ENCODE results near the gene CACNG7. TPM values are rescaled to one million over a fixed set of nuclear protein-coding genes. Genes with fewer than 3 reads are reported as not detected.
A peak's percentile ranks its signal among the peaks of the same experiment; 100 is the strongest.

Gene CACNG7
- total RNA-seq, 3 donors from 2014 or later: 0.54 TPM; not detected in 2

- peak; percentile 60 for ATAC-seq
- H3K4me1 ChIP-seq (ENCODE audit: low read depth): peaks cover 22% of the 10 kb centered on the region
- no peak within 1 kb of the TSS for H3K4me3 ChIP-seq
- TF ChIP-seq, protein P1, sequence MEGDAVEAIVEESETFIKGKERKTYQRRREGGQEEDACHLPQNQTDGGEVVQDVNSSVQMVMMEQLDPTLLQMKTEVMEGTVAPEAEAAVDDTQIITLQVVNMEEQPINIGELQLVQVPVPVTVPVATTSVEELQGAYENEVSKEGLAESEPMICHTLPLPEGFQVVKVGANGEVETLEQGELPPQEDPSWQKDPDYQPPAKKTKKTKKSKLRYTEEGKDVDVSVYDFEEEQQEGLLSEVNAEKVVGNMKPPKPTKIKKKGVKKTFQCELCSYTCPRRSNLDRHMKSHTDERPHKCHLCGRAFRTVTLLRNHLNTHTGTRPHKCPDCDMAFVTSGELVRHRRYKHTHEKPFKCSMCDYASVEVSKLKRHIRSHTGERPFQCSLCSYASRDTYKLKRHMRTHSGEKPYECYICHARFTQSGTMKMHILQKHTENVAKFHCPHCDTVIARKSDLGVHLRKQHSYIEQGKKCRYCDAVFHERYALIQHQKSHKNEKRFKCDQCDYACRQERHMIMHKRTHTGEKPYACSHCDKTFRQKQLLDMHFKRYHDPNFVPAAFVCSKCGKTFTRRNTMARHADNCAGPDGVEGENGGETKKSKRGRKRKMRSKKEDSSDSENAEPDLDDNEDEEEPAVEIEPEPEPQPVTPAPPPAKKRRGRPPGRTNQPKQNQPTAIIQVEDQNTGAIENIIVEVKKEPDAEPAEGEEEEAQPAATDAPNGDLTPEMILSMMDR (IDR thresholded peaks at IDR 0.05): peak; percentile 46
- H3K9me3 ChIP-seq: no peaks in the 10 kb centered on the region
- intact Hi-C loops (cut with DNase I, micrococcal nuclease): no loop called here
- no peaks in the 10 kb centered on the region for H3K36me3 ChIP-seq (ENCODE audit: low read depth)
- peak; percentile 56 to 76 (median 72) for DNase-seq
Observed at GRCh38 chr19:53881482-53882390, 27.3 kb upstream of the CACNG7 start, which contains the start of gene PRKCG. TSS of gene PRKCG (plus strand) at chr19:53882197. CDS start at chr19:53882495, 298 bp downstream.

- Histone ChIP-seq H3K36me3 (ENCODE audit: low read depth) (no peaks in the 10 kb centered on the region), H3K4me1 (ENCODE audit: low read depth) (peaks cover 22% of the 10 kb centered on the region), H3K9me3 (no peaks in the 10 kb centered on the region), H3K4me3 (no peak overlapping the region)
- intact Hi-C loops (cut with DNase I, micrococcal nuclease): no loop called here
- peak in 2 of 3 donors; percentile 28 to 36 for DNase-seq
- ATAC-seq: no peak
- TF ChIP-seq, protein P1 (IDR thresholded peaks at IDR 0.05): no peak
Observed at GRCh38 chr19:53882391-53883050, 26.6 kb upstream of the CACNG7 start.

- Histone ChIP-seq H3K36me3 (ENCODE audit: low read depth) (no peaks in the 10 kb centered on the region), H3K4me3 (no peak overlapping the region), H3K4me1 (ENCODE audit: low read depth) (peaks cover 22% of the 10 kb centered on the region), H3K9me3 (no peaks in the 10 kb centered on the region)
- peak in 1 of 3 donors; percentile 31 for DNase-seq
- intact Hi-C loops (cut with DNase I, micrococcal nuclease): no loop called here
- TF ChIP-seq, protein P1 (IDR thresholded peaks at IDR 0.05): no peak
- no peak for ATAC-seq
Observed at GRCh38 chr19:53883231-53883661, 25.8 kb upstream of the CACNG7 start.

DNA sequence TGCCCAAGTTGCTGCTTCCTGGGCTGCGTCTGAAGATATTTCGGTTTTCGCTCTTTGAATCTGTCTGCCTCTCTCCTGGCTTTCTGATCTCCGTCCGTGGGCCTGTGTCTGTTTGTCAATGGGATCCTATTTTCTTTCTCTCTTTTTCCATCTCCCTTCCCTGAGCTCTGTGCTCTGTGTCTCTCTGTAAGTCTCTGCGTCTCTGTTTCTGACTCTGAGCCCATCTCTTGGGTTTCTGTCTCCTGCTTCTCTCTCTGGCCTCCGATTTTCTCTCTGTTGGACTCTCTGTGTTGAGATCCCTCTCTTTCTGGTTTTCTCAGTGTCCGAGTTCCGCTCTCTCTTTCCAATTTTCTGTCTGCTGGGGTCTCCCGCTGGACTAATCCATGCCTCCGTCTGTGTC is 25.3 kb upstream of the CACNG7 start:
- H3K4me3 ChIP-seq: no peak overlapping the region
- no peak for ATAC-seq
- no peaks in the 10 kb centered on the region for H3K9me3 ChIP-seq
- intact Hi-C loops (cut with DNase I, micrococcal nuclease): no loop called here
- H3K36me3 ChIP-seq (ENCODE audit: low read depth): no peaks in the 10 kb centered on the region
- no peak for DNase-seq
- TF ChIP-seq, protein P1 (IDR thresholded peaks at IDR 0.05): no peak
- H3K4me1 ChIP-seq (ENCODE audit: low read depth): peaks cover 20% of the 10 kb centered on the region

GRCh38 chr19:53884256-53884655 is 24.8 kb upstream of the CACNG7 start:
- TF ChIP-seq, protein P1 (IDR thresholded peaks at IDR 0.05): no peak
- Histone ChIP-seq H3K4me3 (no peak overlapping the region), H3K4me1 (ENCODE audit: low read depth) (peaks cover 17% of the 10 kb centered on the region), H3K36me3 (ENCODE audit: low read depth) (no peaks in the 10 kb centered on the region), H3K9me3 (no peaks in the 10 kb centered on the region)
- ATAC-seq: no peak
- intact Hi-C loops (cut with DNase I, micrococcal nuclease): no loop called here
- peak in 2 of 3 donors; percentile 14 to 35 for DNase-seq
